BJ (cell line): Measurements from ENCODE around the gene WWOX. TPM values are rescaled to one million over a fixed set of nuclear protein-coding genes. Genes with fewer than 3 reads are reported as not detected.

ENCODE experiments used
- CTCF ChIA-PET: fragments of 350-600 bp; formaldehyde crosslinking; extraction: SDS; loops from one replicate; lab custom pipeline; 2021; ENCODE audit warnings: antibody characterized with exemption, inconsistent platforms; lab: Yijun Ruan, JAX
- POLR2A ChIA-PET: fragments of 300-600 bp; sonication (Branson Sonifier 250); formaldehyde crosslinking; extraction: SDS; loops from one replicate; lab custom pipeline; 2021; ENCODE audit warnings: antibody characterized with exemption; lab: Charles Lee
- DNase-seq: peaks from one replicate; pipeline ENCODE4 v3.0.0-alpha.2; 2011; ENCODE audit warnings: low read depth
- H3K27me3 ChIP-seq: 2 replicates; pipeline ENCODE4 v1.6.0; 2011; ENCODE audit warnings: low read length; ENCODE audit not compliant: control insufficient read depth, insufficient read depth
- H3K36me3 ChIP-seq: 2 replicates; pipeline ENCODE4 v1.5.1; 2011; ENCODE audit warnings: low read length; ENCODE audit not compliant: control insufficient read depth, insufficient read depth
- H3K4me3 ChIP-seq: 2 replicates; pipeline ENCODE4 v1.5.1; 2011; ENCODE audit warnings: low read depth, mild to moderate bottlenecking, control low read depth, low read length
- CTCF ChIP-seq: IDR thresholded peaks from 2 replicates; pipeline ENCODE4 v1.5.1; 2011; ENCODE audit warnings: low read depth, mild to moderate bottlenecking, control low read depth, inconsistent platforms, low read length, moderate library complexity; ENCODE audit not compliant: insufficient read depth
- polyA plus RNA-seq: library from polyadenylated mRNA; depleted of rRNA; stranded (reverse); fragments of >200 nt; gene quantifications from 2 replicates; pipeline ENCODE4 v1.2.3, GENCODE V29; 2011

Gene WWOX
- polyA plus RNA-seq, 1 experiment = 3.1 TPM

GRCh38 chr16:78638371-78638770, 538.9 kb downstream of the WWOX start:
- CTCF ChIA-PET = interaction anchor here (0.6 kb wide), 1 partner anchor 184 kb away, joined by 4 read pairs; no protein-coding TSS in a partner anchor
- POLR2A ChIA-PET = no interaction called here
- no peaks in the 10 kb centered on the region for H3K27me3 ChIP-seq
- H3K4me3 ChIP-seq = no peak overlapping the region
- no peak for TF ChIP-seq CTCF
- DNase-seq = no peak
- no peaks in the 10 kb centered on the region for H3K36me3 ChIP-seq

GRCh38 chr16:78639775-78640174, 540.3 kb downstream of the WWOX start:
- Histone ChIP-seq H3K27me3 (no peaks in the 10 kb centered on the region), H3K36me3 (no peaks in the 10 kb centered on the region), H3K4me3 (no peak overlapping the region)
- ChIA-PET POLR2A (no interaction called here), CTCF (no interaction called here)
- DNase-seq = no peak
- no peak for TF ChIP-seq CTCF

- ChIA-PET CTCF (interaction anchor here (0.6 kb wide), 1 partner anchor 625 kb away, joined by 4 read pairs; no protein-coding TSS in a partner anchor), POLR2A (no interaction called here)
- no peaks in the 10 kb centered on the region for H3K27me3 ChIP-seq
- no peaks in the 10 kb centered on the region for H3K36me3 ChIP-seq
- no peak for DNase-seq
- no peak overlapping the region for H3K4me3 ChIP-seq
- no peak for TF ChIP-seq CTCF
Measured at GRCh38 chr16:78640886-78641285, 541.4 kb downstream of the WWOX start.

GRCh38 chr16:78641433-78641832, 542.0 kb downstream of the WWOX start:
- no peak overlapping the region for H3K4me3 ChIP-seq
- DNase-seq = no peak
- no peaks in the 10 kb centered on the region for H3K27me3 ChIP-seq
- POLR2A ChIA-PET = no interaction called here
- CTCF ChIA-PET = no interaction called here
- TF ChIP-seq CTCF = no peak
- no peaks in the 10 kb centered on the region for H3K36me3 ChIP-seq

- H3K4me3 ChIP-seq = no peak overlapping the region
- H3K36me3 ChIP-seq = no peaks in the 10 kb centered on the region
- H3K27me3 ChIP-seq = no peaks in the 10 kb centered on the region
- no peak for DNase-seq
- ChIA-PET POLR2A (no interaction called here), CTCF (no interaction called here)
- no peak for TF ChIP-seq CTCF
Measured at GRCh38 chr16:78642621-78643285, 543.3 kb downstream of the WWOX start.
